ENCODE measurements around the gene RNLS. TPM values are rescaled to one million over a fixed set of nuclear protein-coding genes. Genes with fewer than 3 reads are reported as not detected.

Gene RNLS
- total RNA-seq = 14.6 TPM

DNA sequence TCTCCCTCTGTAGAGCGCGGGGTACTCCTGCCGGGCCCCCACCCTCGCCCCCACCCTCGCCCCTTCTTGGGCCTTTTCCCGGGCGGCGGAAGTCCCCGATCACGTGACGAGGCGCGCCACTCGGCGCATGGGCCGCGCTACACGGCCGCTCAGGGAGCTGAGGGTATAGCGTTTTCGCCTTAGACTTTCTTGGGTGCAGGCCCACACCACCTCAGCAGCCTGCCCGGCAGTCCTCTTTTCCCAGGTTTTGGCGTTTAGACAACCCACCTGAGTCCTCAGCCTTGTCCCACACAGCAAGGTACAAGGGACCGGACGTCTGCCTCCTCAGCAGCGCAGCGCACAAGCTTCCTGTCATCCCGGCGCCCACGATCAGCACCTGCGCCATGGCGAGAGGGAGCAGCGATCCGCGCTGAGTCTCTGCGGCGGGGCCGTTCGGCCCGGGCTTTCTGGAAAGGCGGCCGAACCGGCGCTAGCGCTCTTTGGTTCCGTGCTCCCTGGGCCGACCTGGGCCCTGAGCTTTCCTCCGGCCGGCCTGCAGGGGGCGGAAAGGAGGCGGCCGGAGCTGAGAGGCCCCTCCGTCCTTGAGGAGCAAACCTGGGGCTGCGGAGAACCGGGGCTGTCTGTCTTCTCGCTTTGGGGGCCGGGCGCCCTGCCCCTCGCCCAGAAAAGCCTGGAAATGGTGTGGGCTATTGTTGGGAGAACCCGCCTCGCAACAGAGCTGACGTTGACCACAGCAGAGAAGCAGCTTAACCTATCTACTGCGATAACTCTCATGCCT lies at the start of gene RNLS:
Gene RNLS, minus strand, starts transcription at position 513 of the 778 bp plus-strand sequence.
- DNase-seq (ENCODE audit: low spot score) = peak; percentile 76

- DNase-seq (ENCODE audit: low spot score) = no peak
These were observed 41.7 kb upstream of the RNLS start for GRCh38 chr10:88624840-88625239.

GRCh38 chr10:88623835-88624234 lies 40.7 kb upstream of the RNLS start:
- no peak for DNase-seq (ENCODE audit: low spot score)

DNA sequence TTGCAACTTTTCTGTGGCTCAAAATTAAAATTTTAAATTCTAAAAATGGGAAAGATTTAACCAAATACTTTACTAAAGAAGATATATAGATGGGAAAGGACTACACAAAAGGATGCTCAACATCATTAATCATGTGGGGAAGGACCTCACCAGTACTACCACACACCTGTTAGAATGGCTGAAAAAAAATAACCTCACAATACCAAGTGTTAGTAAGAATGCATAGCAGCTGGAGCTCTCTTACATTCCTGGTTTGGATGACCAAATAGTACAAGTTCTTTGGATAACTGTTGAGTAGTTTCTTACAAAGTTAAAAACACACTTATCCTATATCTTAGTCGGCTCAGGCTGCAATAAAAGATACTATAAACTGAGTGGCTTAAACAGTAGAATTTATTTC lies 37.3 kb upstream of the RNLS start:
- DNase-seq (ENCODE audit: low spot score) = no peak

GRCh38 chr10:88618496-88618895 lies 35.4 kb upstream of the RNLS start:
- no peak for DNase-seq (ENCODE audit: low spot score)

DNA sequence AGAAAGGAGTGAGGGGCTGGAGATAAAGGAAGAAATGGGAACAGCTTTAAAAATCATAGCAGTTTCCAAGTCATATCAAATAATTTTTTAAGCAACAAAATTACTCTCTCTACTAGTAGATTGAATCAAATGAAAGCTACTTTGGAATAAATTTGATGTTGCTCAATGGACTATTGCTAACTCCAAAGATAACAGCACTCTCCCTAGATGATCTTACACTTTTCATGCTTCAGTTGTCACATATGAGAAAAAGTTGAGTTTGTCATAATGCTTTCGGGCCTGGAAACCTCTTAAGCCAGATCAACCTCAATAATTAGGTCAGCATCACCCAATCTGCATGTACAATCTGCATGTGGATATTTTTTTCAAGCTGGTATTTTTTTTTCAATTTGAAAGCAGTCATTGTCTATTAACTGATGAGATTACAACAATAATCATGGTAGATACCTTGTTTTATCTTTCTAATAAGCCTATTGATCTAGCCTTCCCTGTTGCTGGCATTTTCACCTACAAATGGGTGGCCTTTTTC lies 34.7 kb upstream of the RNLS start:
- DNase-seq (ENCODE audit: low spot score) = no peak

DNA sequence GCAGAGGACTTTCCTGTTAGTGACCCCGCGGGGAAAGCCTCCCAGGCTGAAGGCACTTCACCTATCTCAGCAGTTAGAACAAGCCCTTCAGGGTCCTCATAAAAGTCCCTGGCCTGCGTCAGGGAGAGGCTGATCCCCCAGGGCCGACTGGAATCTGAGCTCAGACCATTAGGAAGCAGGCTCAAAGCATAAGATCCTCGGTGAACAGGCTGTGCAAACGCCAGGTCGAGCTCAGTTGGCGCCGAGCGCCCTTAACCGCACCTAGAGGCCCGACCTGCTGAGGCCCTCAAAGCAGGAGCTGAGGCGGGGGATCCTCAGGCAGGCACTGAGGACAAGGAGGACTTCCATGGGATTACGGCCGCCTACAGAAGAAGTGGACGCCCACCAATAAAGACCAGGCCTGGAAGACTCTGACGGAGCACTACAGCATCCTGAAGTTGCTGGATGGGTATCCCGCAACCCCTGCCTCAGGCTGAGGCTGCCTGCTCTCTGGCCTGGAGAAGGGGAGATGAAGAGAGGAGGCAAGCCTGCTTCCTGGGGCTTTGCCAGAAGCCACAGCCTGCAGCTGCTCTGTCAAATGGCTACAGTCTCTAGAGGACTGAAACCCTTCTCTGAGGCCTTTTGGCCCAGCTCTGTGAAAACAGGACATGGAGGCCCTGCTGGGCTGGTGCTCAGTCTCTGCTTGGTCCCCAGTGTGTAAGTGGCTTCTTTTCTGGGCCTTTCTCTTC lies 33.3 kb upstream of the RNLS start:
- DNase-seq (ENCODE audit: low spot score) = no peak

GRCh38 chr10:88608780-88609179 lies 25.7 kb upstream of the RNLS start:
- no peak for DNase-seq (ENCODE audit: low spot score)

GRCh38 chr10:88608052-88608732 lies 25.1 kb upstream of the RNLS start:
- no peak for DNase-seq (ENCODE audit: low spot score)

GRCh38 chr10:88598055-88598454 lies 14.9 kb upstream of the RNLS start:
- no peak for DNase-seq (ENCODE audit: low spot score)

DNA sequence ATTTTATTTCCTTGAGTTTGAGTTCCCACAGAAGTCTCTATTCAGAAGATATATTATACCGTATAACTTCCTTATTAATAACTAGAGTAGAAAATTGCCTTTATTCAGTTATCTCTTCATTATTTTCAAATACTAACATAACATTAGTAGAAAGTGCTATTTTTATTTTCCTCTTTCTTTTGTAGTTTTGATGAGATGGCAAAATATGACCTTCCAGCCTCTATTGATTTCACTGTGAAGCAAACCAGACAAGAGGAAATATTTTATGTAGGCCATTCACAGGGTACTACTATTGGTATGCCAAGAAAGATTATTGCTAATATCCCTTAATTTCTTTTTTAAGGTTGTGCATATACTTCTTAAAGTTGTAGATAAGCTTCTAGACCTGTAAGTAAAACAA lies 11.4 kb upstream of the RNLS start:
- no peak for DNase-seq (ENCODE audit: low spot score)

GRCh38 chr10:88592906-88593305 lies 9.8 kb upstream of the RNLS start:
- no peak for DNase-seq (ENCODE audit: low spot score)

GRCh38 chr10:88592381-88592780 lies 9.3 kb upstream of the RNLS start:
- DNase-seq (ENCODE audit: low spot score) = no peak

- DNase-seq (ENCODE audit: low spot score) = no peak
These were observed 3.3 kb upstream of the RNLS start, which contains the start of gene LIPJ for GRCh38 chr10:88586462-88586861. Gene LIPJ (plus strand): TSS chr10:88586762. CDS start chr10:88590688, 3,926 bp downstream.

- no peak for DNase-seq (ENCODE audit: low spot score)
These were observed 453 bp upstream of the RNLS start for GRCh38 chr10:88583584-88583957.

DNA sequence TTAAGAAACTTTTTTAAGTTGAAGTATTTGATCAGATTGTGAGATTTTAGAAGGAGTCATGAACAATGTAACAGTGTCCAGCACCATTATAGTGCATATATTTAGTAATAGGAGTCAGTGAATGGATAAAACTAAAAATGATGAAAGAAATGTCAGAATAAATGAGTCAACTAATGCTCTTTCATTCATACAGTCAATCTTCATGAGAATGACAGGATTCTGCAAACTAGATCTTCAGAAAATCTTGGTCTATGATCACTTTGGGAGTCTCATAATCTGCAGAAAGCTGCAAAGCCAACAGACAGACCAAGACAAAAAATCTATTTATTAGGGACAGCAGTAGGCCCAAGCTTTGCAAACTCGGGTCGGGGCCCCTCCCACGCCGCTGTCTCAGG lies 710 bp downstream of the RNLS start:
- no peak for DNase-seq (ENCODE audit: low spot score)

GRCh38 chr10:88565072-88565471 lies 18.0 kb downstream of the RNLS start:
- no peak for DNase-seq (ENCODE audit: low spot score)

DNA sequence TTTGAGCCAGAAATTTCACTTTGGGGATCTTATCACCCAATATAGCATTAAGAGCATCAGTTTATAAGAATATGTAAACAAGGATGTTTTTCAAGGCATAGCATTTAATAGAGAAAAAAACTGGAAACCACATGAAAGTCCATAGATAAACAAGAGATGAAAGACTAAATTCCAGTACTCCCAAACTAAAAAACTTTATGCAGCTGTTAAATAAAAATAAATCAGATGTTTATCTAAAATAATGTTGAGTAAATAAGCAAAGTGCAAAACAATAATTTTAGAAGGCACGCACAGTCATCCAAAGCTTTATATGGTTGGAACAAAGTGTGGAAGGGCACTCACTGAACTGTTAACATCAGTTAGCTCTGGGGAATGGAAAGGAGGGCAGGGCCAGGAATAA lies 21.0 kb downstream of the RNLS start:
- DNase-seq (ENCODE audit: low spot score) = no peak

- DNase-seq (ENCODE audit: low spot score) = no peak
These were observed 25.5 kb downstream of the RNLS start for GRCh38 chr10:88557658-88558057.

GRCh38 chr10:88557256-88557655 lies 25.9 kb downstream of the RNLS start:
- DNase-seq (ENCODE audit: low spot score) = no peak

- DNase-seq (ENCODE audit: low spot score) = no peak
These were observed 27.8 kb downstream of the RNLS start for GRCh38 chr10:88555190-88555908.

Data from mucosa of gallbladder (tissue), 1 donor.